Activated CD8-positive, alpha-beta memory T cell treated with anti-CD3 and anti-CD28 coated beads, Interleukin-2, amount 50 U/mL, for 48 hours (primary cell): ENCODE measurements around the gene EPB41L4A.

ENCODE experiments used
- DNase-seq: peaks from one replicate; pipeline ENCODE4 v3.0.0-alpha.2; 2020

Gene EPB41L4A

DNA sequence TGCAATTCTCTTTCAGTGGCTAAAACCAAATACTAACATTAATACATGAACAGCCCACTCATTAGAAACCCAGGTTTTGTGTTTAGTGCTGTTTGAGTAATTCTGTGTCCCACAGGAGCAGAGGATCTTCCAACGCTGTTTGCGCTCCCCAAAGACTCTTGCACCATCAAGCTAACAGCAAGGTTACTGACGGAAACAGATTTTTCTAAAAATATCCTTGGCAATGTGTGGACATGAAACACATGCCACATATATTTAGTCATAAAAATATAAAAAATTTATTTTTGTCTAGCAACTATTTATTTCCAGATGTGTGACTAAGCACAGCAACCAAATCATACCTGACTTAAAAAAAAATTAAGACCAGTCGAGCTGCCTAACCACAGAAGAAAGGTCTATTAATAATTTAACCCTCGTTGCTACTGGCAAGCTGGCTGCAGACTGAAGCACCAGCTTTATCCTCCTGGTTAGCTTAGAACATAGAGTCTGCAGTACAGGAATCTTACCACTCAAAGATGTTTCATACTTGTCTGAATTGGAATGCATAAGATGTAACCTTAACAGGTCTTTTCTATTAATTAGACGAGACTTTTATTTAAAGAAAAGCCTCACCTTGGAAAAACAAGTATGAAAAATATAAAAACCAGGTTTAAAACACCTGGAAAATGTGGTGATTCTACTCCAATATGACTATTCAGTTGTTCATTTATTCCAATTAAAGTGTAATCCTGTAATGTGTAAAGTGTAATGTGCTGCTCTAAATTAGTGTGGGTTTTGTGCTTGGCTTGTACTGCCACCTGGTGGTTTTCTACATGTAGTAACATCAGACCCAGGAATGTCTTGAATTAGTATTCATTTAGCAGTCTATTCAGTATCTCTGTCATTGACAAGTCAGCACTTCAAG is 272.5 kb downstream of the EPB41L4A start:
- DNase-seq, result no peak

DNA sequence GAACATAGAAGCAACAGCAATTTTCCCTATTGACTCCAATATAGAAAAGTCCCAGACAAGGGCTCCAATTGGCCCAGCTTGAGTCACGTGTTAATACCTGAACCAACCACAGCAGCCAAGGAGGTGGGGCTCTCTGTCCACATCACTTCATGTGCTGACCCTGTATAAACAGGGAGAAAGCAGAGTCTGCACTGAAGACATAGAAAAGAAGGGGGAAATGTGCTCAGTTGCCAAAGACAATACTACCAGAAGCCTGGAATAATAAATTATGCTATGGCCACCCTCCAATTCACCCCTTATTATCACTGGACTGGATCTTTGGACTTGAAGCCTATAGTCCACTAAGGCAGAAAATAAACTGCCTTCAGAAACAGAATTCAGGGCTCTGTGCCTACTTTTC is 275.4 kb downstream of the EPB41L4A start:
- no peak for DNase-seq

DNA sequence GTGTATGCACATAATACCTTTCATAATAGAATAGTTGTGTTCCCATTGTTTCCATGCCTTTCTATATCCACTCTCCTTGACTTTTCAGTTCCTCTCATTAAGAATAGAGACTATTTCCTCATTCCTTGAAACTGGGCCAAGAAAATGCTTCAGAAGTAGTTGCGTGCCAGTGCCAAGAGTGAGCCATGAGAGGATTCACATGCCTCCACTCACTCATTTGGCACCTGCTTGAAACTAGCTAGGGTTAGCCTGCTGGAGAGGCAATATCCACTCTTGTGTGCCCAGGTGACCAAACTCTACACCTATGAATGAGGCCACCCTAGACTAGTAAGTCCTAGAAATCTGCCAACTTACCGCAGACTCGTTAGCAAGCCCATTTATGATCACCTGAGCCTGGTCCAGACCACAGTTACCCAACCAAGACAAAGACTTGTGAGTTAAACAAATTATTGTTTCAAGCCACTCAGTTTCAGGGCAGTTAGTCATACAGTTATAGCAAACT is 276.3 kb downstream of the EPB41L4A start:
- no peak for DNase-seq

DNA sequence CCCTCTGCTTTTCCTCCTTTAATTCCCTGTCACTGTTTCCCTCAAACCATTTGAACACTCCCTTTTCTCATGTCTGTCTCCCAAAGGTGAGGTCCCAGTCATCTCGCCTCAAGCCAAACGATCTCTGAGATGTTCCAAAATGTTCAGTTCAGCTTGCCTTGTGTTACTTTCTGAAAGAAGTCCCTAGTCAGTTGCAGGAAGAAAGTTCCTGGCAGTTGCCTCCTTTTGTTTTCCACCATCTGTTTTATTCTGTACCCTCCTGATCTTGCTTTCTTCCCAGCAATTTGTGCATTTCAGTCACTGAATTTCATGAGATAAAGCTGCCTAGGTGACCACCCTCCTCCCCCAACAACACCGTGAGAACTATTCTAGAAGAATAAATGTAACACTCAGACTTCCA is 277.5 kb downstream of the EPB41L4A start:
- DNase-seq, result no peak

DNA sequence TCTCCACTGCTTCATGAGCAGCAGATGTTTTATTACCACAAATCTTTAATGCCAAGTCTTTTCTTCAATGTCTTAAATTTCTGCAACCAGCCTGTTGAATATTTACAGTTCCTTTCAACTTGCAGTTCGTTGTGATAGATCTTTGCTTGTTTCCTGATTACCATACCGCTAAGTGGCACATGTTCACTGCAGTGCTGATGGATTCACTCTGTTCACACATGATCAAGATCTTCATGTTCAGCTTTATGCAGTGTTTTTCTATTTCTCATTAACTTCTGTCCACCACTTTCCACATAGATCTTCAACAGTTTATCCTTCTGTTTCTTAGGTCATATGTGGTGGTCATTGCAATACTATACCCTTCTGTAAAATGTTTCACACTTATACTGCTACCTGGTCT is 280.6 kb downstream of the EPB41L4A start:
- no peak for DNase-seq

DNA sequence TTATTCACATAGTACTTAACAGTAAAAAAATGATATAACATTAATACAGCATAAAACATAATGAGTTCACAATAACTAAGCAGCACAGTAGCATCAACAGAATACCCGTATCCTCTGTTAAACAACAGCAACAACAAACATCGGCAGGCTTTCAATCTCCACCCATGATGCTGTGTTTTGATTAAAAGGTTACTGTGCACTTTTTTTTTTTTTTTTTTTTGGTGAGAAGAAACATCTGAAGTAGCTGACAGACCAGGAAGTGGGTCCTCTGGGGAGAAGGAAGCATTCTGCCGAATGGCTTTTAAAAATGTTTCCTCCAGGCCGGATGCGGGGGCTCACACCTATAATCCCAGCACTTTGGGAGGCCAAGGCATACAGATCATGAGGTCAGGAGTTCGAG is 282.3 kb downstream of the EPB41L4A start:
- DNase-seq, result no peak

DNA sequence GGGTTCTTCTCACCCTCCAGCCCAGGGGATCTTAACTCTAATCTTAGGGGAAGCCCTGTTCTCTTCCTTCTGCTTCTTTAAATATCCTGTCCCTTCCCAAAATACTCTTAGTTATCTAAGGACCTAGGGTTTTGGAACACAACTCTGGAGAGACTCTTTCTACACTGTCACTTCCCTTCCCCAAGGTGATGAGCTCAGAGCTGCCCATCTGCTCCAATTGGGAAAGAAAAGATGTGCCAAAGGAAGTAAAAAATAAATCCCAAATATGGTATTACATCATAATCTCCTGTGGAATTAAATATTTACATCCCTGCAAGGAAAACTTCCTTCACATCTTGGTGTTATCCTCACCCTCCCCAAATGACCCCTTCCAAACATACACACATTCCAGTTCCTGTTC is 291.2 kb downstream of the EPB41L4A start:
- no peak for DNase-seq

DNA sequence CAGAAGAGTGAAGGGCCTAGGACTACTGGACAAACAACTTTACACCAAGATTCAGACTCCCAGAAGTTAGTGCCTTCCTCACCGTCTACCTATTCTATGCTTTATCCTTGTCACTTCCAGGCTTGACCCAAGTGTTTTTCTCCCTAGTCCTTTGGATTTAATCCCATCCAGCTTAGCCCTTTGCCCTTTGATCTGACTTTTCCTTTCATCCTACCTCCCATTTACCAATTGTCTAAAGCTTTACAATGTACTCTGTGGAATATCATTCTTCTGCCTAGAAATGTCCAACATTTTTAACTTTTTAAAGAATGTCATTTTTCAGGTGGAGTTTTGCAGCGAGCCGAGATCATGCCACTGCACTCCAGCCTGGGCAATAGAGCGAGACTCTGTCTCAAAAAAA is 292.1 kb downstream of the EPB41L4A start:
- DNase-seq, result no peak

DNA sequence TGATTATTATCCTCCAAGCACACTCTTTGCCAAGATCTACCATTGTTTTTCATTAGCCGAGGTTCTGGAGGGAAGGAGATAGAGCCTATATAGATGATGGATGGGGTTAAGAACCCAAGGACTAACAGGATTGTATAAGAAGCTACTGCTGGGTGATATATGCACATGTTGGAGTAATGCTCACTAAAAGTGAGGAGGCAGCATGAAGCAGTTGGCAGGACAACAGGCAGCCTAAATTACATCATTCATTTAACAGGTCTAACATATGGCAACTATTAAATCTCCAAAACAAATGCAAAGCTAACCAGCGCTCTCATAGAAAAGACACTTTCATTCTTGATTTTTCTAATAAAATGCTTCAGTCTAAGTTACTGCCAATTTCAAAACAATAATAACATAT is 293.2 kb downstream of the EPB41L4A start:
- no peak for DNase-seq

DNA sequence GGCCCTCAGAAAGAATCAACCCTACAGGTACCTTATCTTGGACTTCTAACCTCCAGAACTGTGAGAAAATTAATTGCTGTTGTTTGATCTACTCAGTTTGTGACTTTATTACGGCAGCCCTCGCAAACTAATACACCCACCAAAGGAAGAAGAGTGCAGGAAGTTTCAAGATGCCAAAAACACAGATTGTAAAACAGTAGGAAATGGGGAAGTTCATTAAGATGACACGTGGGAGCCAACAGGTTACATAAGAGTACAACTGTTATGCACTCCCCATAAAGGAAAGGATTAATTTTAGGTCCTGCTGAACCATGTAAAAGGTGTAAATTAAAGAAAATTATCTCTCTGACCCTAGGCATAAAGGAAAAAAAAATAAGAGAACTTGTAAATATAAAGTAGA is 294.3 kb downstream of the EPB41L4A start:
- DNase-seq, result no peak

DNA sequence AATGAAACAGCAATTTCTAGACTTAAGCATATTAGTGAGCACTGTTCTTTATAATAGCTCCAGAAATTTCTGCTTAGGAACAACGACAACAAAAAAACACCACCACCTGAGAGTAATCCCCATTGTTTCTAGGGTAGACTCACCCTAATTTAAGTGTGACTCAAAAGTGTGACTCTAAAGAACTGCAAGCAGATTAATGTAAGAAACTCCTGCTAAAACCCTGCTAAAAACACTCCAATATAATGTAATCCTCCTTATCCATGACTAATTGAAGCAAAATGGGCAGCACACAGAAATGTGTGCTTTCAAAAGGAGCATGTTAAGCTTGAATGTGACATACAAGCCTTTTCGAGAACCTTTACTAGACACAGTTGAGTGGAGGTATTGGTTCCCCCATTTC is 296.0 kb downstream of the EPB41L4A start:
- DNase-seq, result no peak

DNA sequence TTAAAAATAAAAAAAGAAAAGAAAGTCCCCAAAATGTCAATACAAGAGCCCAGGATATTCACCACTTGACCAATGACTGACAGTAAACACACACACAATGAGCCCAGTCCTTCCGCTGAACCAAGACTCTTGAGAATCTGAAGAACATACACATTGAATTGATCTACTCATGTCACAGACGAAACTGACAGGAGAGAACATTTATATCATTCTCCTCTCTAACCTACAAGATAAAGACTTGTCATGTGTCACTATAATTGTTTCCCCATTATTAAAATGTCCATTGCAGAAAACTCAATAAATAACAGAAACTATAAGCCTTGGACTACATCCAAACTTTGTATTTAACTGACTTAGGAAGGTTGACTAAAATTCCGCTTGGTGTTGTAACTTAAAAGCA is 296.7 kb downstream of the EPB41L4A start:
- no peak for DNase-seq

DNA sequence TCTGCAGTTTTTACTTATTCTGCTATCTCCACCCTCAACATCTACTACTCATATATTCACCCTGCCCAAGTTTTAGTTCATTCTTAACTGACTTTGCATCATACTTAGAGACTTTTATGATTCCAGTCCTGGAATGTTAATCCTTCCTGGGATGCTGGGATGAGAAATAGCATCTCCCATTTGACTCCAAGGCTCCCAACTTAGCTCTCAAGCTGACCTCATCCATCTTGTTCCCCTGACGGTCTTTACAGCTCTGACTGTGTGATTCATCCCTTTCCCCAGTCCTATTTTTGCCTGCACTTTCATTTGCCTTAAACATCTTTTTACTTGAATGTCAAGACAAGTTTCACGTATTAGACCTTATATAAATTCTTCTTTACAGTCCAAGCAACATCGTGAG is 297.8 kb downstream of the EPB41L4A start:
- no peak for DNase-seq

DNA sequence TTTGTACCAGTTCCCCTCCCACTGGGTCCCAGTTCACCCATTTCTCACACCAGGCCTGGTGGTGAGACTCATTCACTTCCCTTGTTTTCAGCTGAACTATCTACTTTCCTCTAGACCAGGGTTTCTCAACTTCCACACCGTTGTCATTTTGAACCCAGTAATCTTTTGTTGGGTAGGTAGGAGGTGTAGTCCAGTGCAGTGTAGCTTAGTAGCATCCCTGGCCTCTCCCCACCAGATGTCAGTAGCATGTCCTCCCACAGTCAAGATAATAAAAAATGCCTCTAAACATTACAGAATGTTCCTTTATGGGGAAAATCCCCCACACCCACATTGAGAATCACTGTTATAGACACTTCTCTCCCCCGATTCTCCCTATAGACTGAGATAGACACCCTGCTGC is 299.1 kb downstream of the EPB41L4A start:
- no peak for DNase-seq

DNA sequence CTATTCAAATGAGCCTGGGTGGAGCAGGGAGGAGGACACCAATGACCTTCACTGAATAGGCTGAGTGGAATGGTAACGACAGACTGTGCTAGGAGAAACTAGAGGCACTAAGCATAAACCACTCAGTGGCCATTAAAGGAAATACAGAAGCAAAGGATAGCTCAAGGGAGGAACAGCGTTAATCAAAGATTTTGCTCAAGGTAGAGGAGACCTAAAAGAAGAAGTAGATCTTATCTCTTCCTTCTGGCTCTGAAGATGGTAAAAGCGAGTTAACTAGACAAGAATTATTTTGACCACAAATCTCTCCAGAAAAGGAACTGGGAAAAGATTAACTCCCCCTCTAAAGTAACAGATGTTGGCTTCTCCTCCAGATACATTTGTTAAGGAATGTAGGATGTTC is 299.6 kb downstream of the EPB41L4A start:
- no peak for DNase-seq

DNA sequence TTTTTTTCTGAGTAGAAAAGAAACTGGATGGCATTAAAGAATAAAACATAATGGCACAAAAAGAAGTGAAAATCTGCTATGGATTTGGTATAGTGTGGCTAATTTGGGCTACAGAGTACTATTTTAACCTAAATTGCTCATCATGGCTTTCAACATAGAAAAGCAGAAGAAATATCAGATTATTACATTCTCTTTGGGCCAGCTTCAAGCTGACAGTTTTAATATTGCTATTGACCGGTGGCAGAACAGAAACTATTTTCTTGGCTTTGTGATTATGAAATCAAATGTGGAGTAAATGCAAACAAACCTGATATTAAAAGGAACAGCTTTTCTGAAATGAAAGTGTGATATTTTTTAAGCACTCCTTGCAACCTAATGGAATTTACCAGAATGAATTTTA is 301.5 kb downstream of the EPB41L4A start:
- DNase-seq, result no peak

DNA sequence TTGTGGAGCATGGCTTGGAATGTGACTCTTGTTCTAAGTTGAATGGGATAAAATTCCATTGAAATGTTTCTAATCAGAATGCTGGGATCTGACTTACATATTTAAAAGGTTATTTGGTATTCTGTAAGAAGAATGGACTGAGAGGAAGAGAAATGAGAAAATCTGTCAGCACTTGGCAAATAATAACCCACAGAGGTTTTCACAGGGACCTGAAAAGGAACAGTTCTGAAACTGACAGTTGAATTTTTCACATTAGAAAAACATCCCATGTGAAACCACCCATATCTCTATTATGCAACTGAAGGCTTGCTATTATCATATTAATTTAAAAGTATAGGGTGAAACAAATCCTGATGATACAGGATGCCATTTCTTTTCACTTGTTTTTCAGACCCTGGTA is 302.7 kb downstream of the EPB41L4A start:
- no peak for DNase-seq

DNA sequence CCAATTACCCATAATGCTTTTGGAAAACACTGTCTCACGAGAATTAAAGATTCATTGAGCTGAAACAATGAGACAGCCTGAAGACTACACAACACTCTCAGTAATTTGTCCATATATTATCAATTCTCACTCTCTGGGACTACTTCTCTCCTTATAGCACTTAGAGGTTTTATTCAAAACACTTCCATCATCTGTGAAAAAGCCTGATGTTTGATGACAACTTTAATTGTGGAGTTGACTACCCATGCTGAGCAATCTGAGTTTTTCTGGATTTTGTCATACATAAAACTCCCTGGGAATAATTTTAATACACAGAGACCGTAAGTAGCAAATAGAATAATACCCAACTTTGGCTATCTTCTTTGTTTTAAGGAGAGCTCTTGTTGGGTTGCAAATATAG is 305.5 kb downstream of the EPB41L4A start:
- DNase-seq, result no peak
